Myocyte (in vitro differentiated cells): ENCODE data around the gene DPH1. TPM values are rescaled to one million over a fixed set of nuclear protein-coding genes. Genes with fewer than 3 reads are reported as not detected.

Experiments
- microRNA counts: library from miRNA; unstranded; fragments of <30 nt; microRNA quantifications from one replicate; lab custom pipeline; 2016
- microRNA-seq: library from miRNA; unstranded; fragments of <30 nt; microRNA quantifications from one replicate; pipeline ENCODE4, GENCODE V29; 2016
- total RNA-seq: library from RNA; depleted of rRNA; stranded (reverse); fragments of >200 nt; gene quantifications from 2 replicates; pipeline ENCODE4 v1.2.3, GENCODE V29; 2014

DPH1 gene
- total RNA-seq, 1 donor from 2014 or later = 39.4 TPM

MicroRNA genes within 50 kb of the gene (microRNA counts, 767-probe panel; counts per million panel counts)
- microRNA hsa-miR-132-3p (lab: Ali Mortazavi, UCI) = not detected
- microRNA hsa-miR-212-3p (lab: Ali Mortazavi, UCI) = not detected

Small RNA genes within 50 kb of the gene (microRNA-seq; reads per million reads assigned to microRNA genes)
- gene MIR132 (314 reads per million, percentile 67 among the genes with 10 or more reads in this experiment), gene MIR212 (6.3 reads per million, percentile 26 among the genes with 10 or more reads in this experiment)

Other genes with a start within 250 kb of the DPH1 start
- 6.8 and 8.8 TPM in 2 replicates for gene SMYD4, start 200.3 kb upstream of the DPH1 start, total RNA-seq
- gene RPA1, start 200.1 kb upstream of the DPH1 start, total RNA-seq = 11.3 and 11.6 TPM in 2 replicates
- 0.96 and 1.9 TPM in 2 replicates for gene RTN4RL1, start 4.8 kb upstream of the DPH1 start, total RNA-seq
- gene OVCA2, start 11.9 kb downstream of the DPH1 start, total RNA-seq = 43.9 and 53.7 TPM in 2 replicates
- gene HIC1, start 24.9 kb downstream of the DPH1 start, total RNA-seq = 2.9 and 6.8 TPM in 2 replicates